Right lobe of liver (tissue), 4 donors: ENCODE results near the gene GLUD1.
"Not testable (repeated sequence)": the region's sequence is repeated elsewhere in the genome, so short reads cannot be mapped to it uniquely, and the experiment has no call there.

Experiments used
- POLR2A ChIP-seq: fragments of 450-650 bp; IDR thresholded peaks from one replicate; pipeline ENCODE4 v1.6.1; 2017; ENCODE audit warnings: antibody characterized with exemption, mild to moderate bottlenecking
- TF ChIP-seq, protein P1 (sequence below), 4 donors: fragments of 200-600 bp in 3 of 4; fragments of 450-650 bp in 1 of 4; IDR thresholded peaks; one replicate each; pipeline versions ENCODE4 v1.5.1 to v1.8.0; 2016 to 2022; ENCODE audit warnings: antibody characterized with exemption in 4 of 4, mild to moderate bottlenecking in 2 of 4
- donor health status: DM: no; HTN: no; CAD: no.
- donor health status: DM: no; HTN: no; CAD: no.
- donor health status: DM: no; HTN: yes; CAD: no.

DNA sequence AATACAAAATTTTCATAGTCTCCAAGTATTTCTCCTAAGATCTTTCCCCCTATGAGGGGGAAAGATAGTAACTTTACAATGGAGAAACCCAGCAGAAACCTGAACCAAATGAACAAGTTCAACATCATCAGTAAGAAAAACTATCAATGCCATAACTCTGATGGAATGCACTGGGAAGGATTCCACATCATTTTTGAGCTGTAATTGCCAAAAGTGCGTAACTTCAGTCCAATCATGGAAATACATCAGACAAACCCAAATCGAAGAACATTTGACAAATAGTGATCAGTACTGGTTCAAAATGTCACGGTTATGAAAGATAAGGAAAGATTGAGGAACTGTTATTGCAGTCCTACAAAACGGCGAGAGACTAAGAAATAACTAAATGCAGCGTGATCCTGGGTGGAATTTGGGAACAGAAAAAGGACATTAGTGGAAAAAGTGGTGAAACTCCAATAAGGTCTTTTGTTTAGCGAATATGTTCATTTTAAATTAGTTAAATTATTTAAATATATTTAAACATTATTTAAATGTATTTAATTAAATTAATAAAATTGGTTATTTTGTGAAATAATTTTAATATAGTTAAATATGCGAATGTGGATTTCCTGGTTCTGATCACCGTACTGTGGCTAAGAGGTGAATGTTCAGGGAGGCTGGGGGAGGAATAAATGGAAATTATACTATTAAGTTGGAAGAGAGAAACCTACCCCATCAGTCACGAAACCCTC, 79.5 kb downstream of the GLUD1 start:
- TF ChIP-seq, protein P1, sequence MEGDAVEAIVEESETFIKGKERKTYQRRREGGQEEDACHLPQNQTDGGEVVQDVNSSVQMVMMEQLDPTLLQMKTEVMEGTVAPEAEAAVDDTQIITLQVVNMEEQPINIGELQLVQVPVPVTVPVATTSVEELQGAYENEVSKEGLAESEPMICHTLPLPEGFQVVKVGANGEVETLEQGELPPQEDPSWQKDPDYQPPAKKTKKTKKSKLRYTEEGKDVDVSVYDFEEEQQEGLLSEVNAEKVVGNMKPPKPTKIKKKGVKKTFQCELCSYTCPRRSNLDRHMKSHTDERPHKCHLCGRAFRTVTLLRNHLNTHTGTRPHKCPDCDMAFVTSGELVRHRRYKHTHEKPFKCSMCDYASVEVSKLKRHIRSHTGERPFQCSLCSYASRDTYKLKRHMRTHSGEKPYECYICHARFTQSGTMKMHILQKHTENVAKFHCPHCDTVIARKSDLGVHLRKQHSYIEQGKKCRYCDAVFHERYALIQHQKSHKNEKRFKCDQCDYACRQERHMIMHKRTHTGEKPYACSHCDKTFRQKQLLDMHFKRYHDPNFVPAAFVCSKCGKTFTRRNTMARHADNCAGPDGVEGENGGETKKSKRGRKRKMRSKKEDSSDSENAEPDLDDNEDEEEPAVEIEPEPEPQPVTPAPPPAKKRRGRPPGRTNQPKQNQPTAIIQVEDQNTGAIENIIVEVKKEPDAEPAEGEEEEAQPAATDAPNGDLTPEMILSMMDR (IDR thresholded peaks at IDR 0.05) = not testable (repeated sequence)
- not testable (repeated sequence) for TF ChIP-seq POLR2A
